Karpas-422 (cell line): ENCODE data around the gene PPP2R2B. TPM values are rescaled to one million over a fixed set of nuclear protein-coding genes. Genes with fewer than 3 reads are reported as not detected.
"Not testable (repeated sequence)": the region's sequence is repeated elsewhere in the genome, so short reads cannot be mapped to it uniquely, and the experiment has no call there.

Experiments
- DNase-seq: peaks from one replicate; pipeline ENCODE4 v3.0.0-alpha.2; 2015
- H2AFZ ChIP-seq: fragments of 200-600 bp; sonication (generic); 2 replicates; pipeline ENCODE4 v1.6.1; 2014; ENCODE audit warnings: antibody characterized with exemption, low read length, mixed read lengths
- H3K27ac ChIP-seq: fragments of 200-600 bp; sonication (generic); 2 replicates; pipeline ENCODE4 v1.5.1; 2014; ENCODE audit warnings: mild to moderate bottlenecking, low read length, moderate library complexity
- H3K27me3 ChIP-seq: fragments of 200-600 bp; sonication (generic); 2 replicates; pipeline ENCODE4 v1.6.1; 2014; ENCODE audit warnings: low read length, mixed read lengths
- H3K36me3 ChIP-seq: fragments of 200-600 bp; sonication (generic); 2 replicates; pipeline ENCODE4 v1.6.1; 2014; ENCODE audit warnings: low read length, mixed read lengths; ENCODE audit not compliant: insufficient read depth
- H3K4me1 ChIP-seq: fragments of 200-600 bp; sonication (generic); 2 replicates; pipeline ENCODE4 v1.6.1; 2014; ENCODE audit warnings: mild to moderate bottlenecking, low read length, mixed read lengths
- H3K4me2 ChIP-seq: fragments of 200-600 bp; sonication (generic); 2 replicates; pipeline ENCODE4 v1.6.1; 2014; ENCODE audit warnings: low read length, low read depth, mild to moderate bottlenecking; ENCODE audit not compliant: poor library complexity, severe bottlenecking
- H3K4me3 ChIP-seq: fragments of 200-600 bp; sonication (generic); 2 replicates; pipeline ENCODE4 v1.5.1; 2014; ENCODE audit warnings: mild to moderate bottlenecking, antibody characterized with exemption, low read length, mixed read lengths
- H3K79me2 ChIP-seq: fragments of 200-600 bp; sonication (generic); 2 replicates; pipeline ENCODE4 v1.6.1; 2014; ENCODE audit warnings: mild to moderate bottlenecking, low read length, mixed read lengths
- H3K9ac ChIP-seq: fragments of 200-600 bp; sonication (generic); 2 replicates; pipeline ENCODE4 v1.6.0; 2014; ENCODE audit warnings: low read length
- H3K9me2 ChIP-seq: fragments of 200-600 bp; sonication (generic), shearing (Covaris generic); replicated peaks from 2 replicates; pipeline ENCODE4 v1.6.0; 2014; ENCODE audit warnings: mild to moderate bottlenecking, low read length, moderate library complexity; ENCODE audit not compliant: insufficient read depth
- H3K9me3 ChIP-seq: fragments of 300-700, 200-600 bp; sonication (generic); 2 replicates; pipeline ENCODE4 v1.6.1; 2014; ENCODE audit warnings: low read length, mixed read lengths
- H4K20me1 ChIP-seq: fragments of 200-600 bp; sonication (generic); 2 replicates; pipeline ENCODE4 v1.6.1; 2014; ENCODE audit warnings: mild to moderate bottlenecking, antibody characterized with exemption, low read length, low read depth; ENCODE audit not compliant: insufficient read depth
- total RNA-seq: library from RNA; depleted of rRNA; stranded (reverse); fragments of >200 nt; shearing (Covaris generic); gene quantifications from 2 replicates; pipeline ENCODE4 v1.2.3, GENCODE V29; 2014; ENCODE audit warnings: low replicate concordance

The PPP2R2B gene
- total RNA-seq, 1 experiment from 2014 or later, result not detected

- no peak for DNase-seq
- H3K4me3 ChIP-seq, result no peak overlapping the region
- no peak overlapping the region for H2AFZ ChIP-seq
- H3K79me2 ChIP-seq, result no peaks in the 10 kb centered on the region
- H3K9me2 ChIP-seq, result no peaks in the 10 kb centered on the region
- no peaks in the 10 kb centered on the region for H3K27me3 ChIP-seq
- no peaks in the 10 kb centered on the region for H4K20me1 ChIP-seq
- no peak overlapping the region for H3K4me2 ChIP-seq
- H3K9me3 ChIP-seq, result no peaks in the 10 kb centered on the region
- H3K36me3 ChIP-seq, result no peaks in the 10 kb centered on the region
- H3K27ac ChIP-seq, result no peak overlapping the region
- H3K4me1 ChIP-seq, result no peaks in the 10 kb centered on the region
- no peak overlapping the region for H3K9ac ChIP-seq
Measured at GRCh38 chr5:146731909-146732659, 146.5 kb downstream of the PPP2R2B start.

- not testable (repeated sequence) for H3K9ac ChIP-seq, H3K27me3 ChIP-seq, H3K9me3 ChIP-seq, H3K36me3 ChIP-seq, DNase-seq, H3K4me2 ChIP-seq, H3K27ac ChIP-seq, H4K20me1 ChIP-seq, H3K4me3 ChIP-seq, H3K79me2 ChIP-seq, H2AFZ ChIP-seq, H3K9me2 ChIP-seq, H3K4me1 ChIP-seq
Measured at GRCh38 chr5:146728746-146729145, 149.8 kb downstream of the PPP2R2B start.

DNA sequence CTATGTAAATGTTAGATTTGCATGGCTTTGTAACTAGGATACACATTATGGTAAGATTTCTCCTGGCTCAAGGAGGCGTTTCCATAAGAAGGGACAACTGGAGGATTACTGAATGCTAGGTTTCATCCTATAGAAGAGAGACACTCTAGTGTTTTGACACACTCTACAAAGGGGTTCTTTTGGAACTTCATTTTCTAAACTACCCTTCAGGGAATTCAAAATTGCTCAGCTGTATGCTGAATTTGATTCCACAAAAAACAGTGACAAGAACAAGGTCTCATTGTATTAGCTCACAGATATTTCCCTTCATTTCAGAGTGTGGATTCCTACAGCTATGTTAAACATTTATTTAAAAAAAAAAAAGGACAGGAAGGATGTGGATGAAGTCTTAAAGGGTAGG, 151.7 kb downstream of the PPP2R2B start:
- Histone ChIP-seq H3K79me2 (no peaks in the 10 kb centered on the region), H2AFZ (no peak overlapping the region), H3K36me3 (no peaks in the 10 kb centered on the region), H3K27ac (no peak overlapping the region), H3K9ac (no peak overlapping the region), H3K9me2 (no peaks in the 10 kb centered on the region), H3K4me3 (no peak overlapping the region), H3K9me3 (no peaks in the 10 kb centered on the region), H3K4me2 (no peak overlapping the region), H3K27me3 (no peaks in the 10 kb centered on the region), H4K20me1 (no peaks in the 10 kb centered on the region), H3K4me1 (no peaks in the 10 kb centered on the region)
- no peak for DNase-seq

GRCh38 chr5:146726020-146726419, 152.5 kb downstream of the PPP2R2B start:
- H3K4me1 ChIP-seq, result no peaks in the 10 kb centered on the region
- no peak overlapping the region for H3K4me3 ChIP-seq
- no peaks in the 10 kb centered on the region for H3K36me3 ChIP-seq
- H3K9ac ChIP-seq, result no peak overlapping the region
- H3K27me3 ChIP-seq, result no peaks in the 10 kb centered on the region
- no peaks in the 10 kb centered on the region for H3K9me2 ChIP-seq
- no peak overlapping the region for H3K4me2 ChIP-seq
- H3K79me2 ChIP-seq, result no peaks in the 10 kb centered on the region
- H3K27ac ChIP-seq, result no peak overlapping the region
- no peaks in the 10 kb centered on the region for H3K9me3 ChIP-seq
- DNase-seq, result no peak
- no peak overlapping the region for H2AFZ ChIP-seq
- H4K20me1 ChIP-seq, result no peaks in the 10 kb centered on the region

GRCh38 chr5:146725025-146725424, 153.5 kb downstream of the PPP2R2B start:
- H3K27ac ChIP-seq, result no peak overlapping the region
- no peaks in the 10 kb centered on the region for H3K36me3 ChIP-seq
- H3K79me2 ChIP-seq, result no peaks in the 10 kb centered on the region
- H2AFZ ChIP-seq, result no peak overlapping the region
- H3K27me3 ChIP-seq, result no peaks in the 10 kb centered on the region
- H3K4me3 ChIP-seq, result no peak overlapping the region
- H3K9me2 ChIP-seq, result no peaks in the 10 kb centered on the region
- no peak for DNase-seq
- no peaks in the 10 kb centered on the region for H4K20me1 ChIP-seq
- no peak overlapping the region for H3K4me2 ChIP-seq
- H3K9me3 ChIP-seq, result no peaks in the 10 kb centered on the region
- H3K9ac ChIP-seq, result no peak overlapping the region
- no peaks in the 10 kb centered on the region for H3K4me1 ChIP-seq

DNA sequence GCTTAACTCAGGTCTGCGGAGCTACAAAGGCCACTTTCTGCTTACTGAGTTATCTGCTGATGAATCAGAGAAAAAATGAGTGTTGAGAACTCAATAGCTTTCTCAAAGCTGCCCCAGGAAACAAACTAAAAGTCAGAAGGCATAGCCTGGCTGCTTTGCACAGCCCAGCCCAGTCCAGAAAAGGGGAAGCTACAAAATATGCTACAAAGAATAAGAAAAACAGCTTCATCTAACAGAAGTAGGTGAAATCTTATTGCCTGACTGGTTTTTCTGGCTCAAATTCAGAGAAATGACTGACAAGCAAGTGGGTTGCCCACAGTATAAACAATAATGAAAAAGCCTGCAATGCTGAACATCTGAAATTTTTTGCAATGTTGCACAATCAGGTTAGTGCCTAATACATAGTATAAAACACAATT, 156.2 kb downstream of the PPP2R2B start:
- Histone ChIP-seq H3K4me1 (no peaks in the 10 kb centered on the region), H3K27ac (no peak overlapping the region), H3K9me2 (no peaks in the 10 kb centered on the region), H3K4me2 (no peak overlapping the region), H2AFZ (no peak overlapping the region), H3K9me3 (no peaks in the 10 kb centered on the region), H3K36me3 (no peaks in the 10 kb centered on the region), H3K4me3 (no peak overlapping the region), H3K27me3 (no peaks in the 10 kb centered on the region), H3K9ac (no peak overlapping the region), H4K20me1 (no peaks in the 10 kb centered on the region), H3K79me2 (no peaks in the 10 kb centered on the region)
- DNase-seq, result no peak

GRCh38 chr5:146721073-146721815, 157.3 kb downstream of the PPP2R2B start:
- Histone ChIP-seq H3K36me3 (no peaks in the 10 kb centered on the region), H4K20me1 (no peaks in the 10 kb centered on the region), H3K4me3 (no peak overlapping the region), H3K27me3 (no peaks in the 10 kb centered on the region), H3K4me2 (no peak overlapping the region), H3K79me2 (no peaks in the 10 kb centered on the region), H3K4me1 (no peaks in the 10 kb centered on the region), H3K9ac (no peak overlapping the region), H3K9me3 (no peaks in the 10 kb centered on the region), H3K9me2 (no peaks in the 10 kb centered on the region), H3K27ac (no peak overlapping the region), H2AFZ (no peak overlapping the region)
- DNase-seq, result no peak

DNA sequence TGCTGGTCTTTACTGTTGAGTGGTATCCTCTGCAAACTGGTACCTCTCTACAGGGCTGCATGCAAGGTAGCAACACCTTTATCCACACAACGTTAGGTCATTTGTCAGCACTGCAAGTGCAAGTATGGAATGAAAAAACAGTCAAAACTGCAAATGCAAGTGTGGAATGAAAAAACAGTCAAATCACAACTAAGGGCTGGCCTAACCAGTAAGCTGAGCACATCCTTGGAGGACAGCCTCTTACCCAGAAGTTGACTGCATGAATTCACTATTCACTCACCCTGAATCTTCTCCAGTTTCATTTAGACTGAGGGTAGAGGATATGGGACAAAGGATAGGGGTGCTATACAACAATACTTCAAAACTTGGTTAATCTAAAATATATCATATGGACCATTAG, 158.4 kb downstream of the PPP2R2B start:
- DNase-seq, result no peak
- H3K9me3 ChIP-seq, result no peaks in the 10 kb centered on the region

More for the DNA sequence above, 158.4 kb downstream of the PPP2R2B start:
- Histone ChIP-seq H3K27me3 (no peaks in the 10 kb centered on the region), H3K9ac (no peak overlapping the region), H2AFZ (no peak overlapping the region), H3K36me3 (no peaks in the 10 kb centered on the region), H4K20me1 (no peaks in the 10 kb centered on the region), H3K4me3 (no peak overlapping the region), H3K9me2 (no peaks in the 10 kb centered on the region), H3K27ac (no peak overlapping the region), H3K4me2 (no peak overlapping the region), H3K4me1 (no peaks in the 10 kb centered on the region), H3K79me2 (no peaks in the 10 kb centered on the region)
